ENCODE results near the gene ATP6AP2.

GRCh38 chrX:40603446-40603845 lies 22.7 kb downstream of the ATP6AP2 start:
- no peak for TF ChIP-seq CTCF (conservative IDR thresholded peaks at IDR 0.05; ENCODE audit: low read depth in 2 of 2)
- no peak for TF ChIP-seq EZH2 (IDR thresholded peaks at IDR 0.05; ENCODE audit: low read depth, unreplicated experiment)
- no peak for TF ChIP-seq CREB1 (CRISPR knock-in tag; IDR thresholded peaks at IDR 0.05; ENCODE audit: low read depth)
- TF ChIP-seq POLR2AphosphoS5 (IDR thresholded peaks at IDR 0.05; ENCODE audit: low read depth), result no peak
- TF ChIP-seq ZNF462 (CRISPR knock-in tag; IDR thresholded peaks at IDR 0.05), result no peak
- TF ChIP-seq, protein P1, sequence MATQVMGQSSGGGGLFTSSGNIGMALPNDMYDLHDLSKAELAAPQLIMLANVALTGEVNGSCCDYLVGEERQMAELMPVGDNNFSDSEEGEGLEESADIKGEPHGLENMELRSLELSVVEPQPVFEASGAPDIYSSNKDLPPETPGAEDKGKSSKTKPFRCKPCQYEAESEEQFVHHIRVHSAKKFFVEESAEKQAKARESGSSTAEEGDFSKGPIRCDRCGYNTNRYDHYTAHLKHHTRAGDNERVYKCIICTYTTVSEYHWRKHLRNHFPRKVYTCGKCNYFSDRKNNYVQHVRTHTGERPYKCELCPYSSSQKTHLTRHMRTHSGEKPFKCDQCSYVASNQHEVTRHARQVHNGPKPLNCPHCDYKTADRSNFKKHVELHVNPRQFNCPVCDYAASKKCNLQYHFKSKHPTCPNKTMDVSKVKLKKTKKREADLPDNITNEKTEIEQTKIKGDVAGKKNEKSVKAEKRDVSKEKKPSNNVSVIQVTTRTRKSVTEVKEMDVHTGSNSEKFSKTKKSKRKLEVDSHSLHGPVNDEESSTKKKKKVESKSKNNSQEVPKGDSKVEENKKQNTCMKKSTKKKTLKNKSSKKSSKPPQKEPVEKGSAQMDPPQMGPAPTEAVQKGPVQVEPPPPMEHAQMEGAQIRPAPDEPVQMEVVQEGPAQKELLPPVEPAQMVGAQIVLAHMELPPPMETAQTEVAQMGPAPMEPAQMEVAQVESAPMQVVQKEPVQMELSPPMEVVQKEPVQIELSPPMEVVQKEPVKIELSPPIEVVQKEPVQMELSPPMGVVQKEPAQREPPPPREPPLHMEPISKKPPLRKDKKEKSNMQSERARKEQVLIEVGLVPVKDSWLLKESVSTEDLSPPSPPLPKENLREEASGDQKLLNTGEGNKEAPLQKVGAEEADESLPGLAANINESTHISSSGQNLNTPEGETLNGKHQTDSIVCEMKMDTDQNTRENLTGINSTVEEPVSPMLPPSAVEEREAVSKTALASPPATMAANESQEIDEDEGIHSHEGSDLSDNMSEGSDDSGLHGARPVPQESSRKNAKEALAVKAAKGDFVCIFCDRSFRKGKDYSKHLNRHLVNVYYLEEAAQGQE (IDR thresholded peaks at IDR 0.05; ENCODE audit: unreplicated experiment), result no peak
- no peak for TF ChIP-seq EZH2phosphoT487 (IDR thresholded peaks at IDR 0.05; ENCODE audit: unreplicated experiment)
- TF ChIP-seq NANOG (IDR thresholded peaks at IDR 0.05; ENCODE audit: borderline replicate concordance), result no peak
- TF ChIP-seq JUNB (IDR thresholded peaks at IDR 0.05; ENCODE audit: unreplicated experiment), result no peak
- no peak for TF ChIP-seq ZNF331 (CRISPR knock-in tag; IDR thresholded peaks at IDR 0.05; ENCODE audit: low read depth)
- TF ChIP-seq ZNF114 (CRISPR knock-in tag; IDR thresholded peaks at IDR 0.05), result no peak
- no peak for TF ChIP-seq ETS1 (IDR thresholded peaks at IDR 0.05)
- TF ChIP-seq STAT1 (IDR thresholded peaks at IDR 0.05; ENCODE audit: unreplicated experiment), result no peak
